ENCODE results near the gene BHLHE40.

The BHLHE40 gene

GRCh38 chr3:4972652-4973643, 6.3 kb upstream of the BHLHE40 start:
- H3K4me3 Mint-ChIP-seq, result peak overlapping the region; percentile 73
- peak; percentile 40 for ATAC-seq (ENCODE audit: low read depth)

GRCh38 chr3:4974154-4974553, 5.1 kb upstream of the BHLHE40 start:
- ATAC-seq (ENCODE audit: low read depth) (no peak), DNase-seq (ENCODE audit: low spot score in 2 of 2) (no peak)
- no peak overlapping the region for H3K4me3 Mint-ChIP-seq
- H3K27me3 Mint-ChIP-seq, result no peaks in the 10 kb centered on the region
- H3K9me3 Mint-ChIP-seq, result no peaks in the 10 kb centered on the region
- H3K36me3 Mint-ChIP-seq, result no peaks in the 10 kb centered on the region
- H3K4me1 Mint-ChIP-seq, result peaks cover 28% of the 10 kb centered on the region
- peak overlapping the region; percentile 73 for H3K27ac Mint-ChIP-seq

More at GRCh38 chr3:4972652-4973643, 6.3 kb upstream of the BHLHE40 start:
- Mint-ChIP-seq H3K27ac (peak overlapping the region; percentile 89), H3K36me3 (peaks cover 4% of the 10 kb centered on the region), H3K9me3 (peaks cover 5% of the 10 kb centered on the region), H3K4me1 (peaks cover 28% of the 10 kb centered on the region), H3K27me3 (no peaks in the 10 kb centered on the region)
- no peak for DNase-seq (ENCODE audit: low spot score in 2 of 2)

- H3K27me3 Mint-ChIP-seq, result no peaks in the 10 kb centered on the region
- H3K9me3 Mint-ChIP-seq, result no peaks in the 10 kb centered on the region
- ATAC-seq (ENCODE audit: low read depth) (no peak), DNase-seq (ENCODE audit: low spot score in 2 of 2) (no peak)
- H3K4me1 Mint-ChIP-seq, result peaks cover 25% of the 10 kb centered on the region
- peak overlapping the region; percentile 62 for H3K27ac Mint-ChIP-seq
- H3K36me3 Mint-ChIP-seq, result peaks cover 3% of the 10 kb centered on the region
- H3K4me3 Mint-ChIP-seq, result no peak overlapping the region
These were observed 3.1 kb upstream of the BHLHE40 start for GRCh38 chr3:4976109-4976508.

- Mint-ChIP-seq H3K27ac (peak overlapping the region; percentile 95), H3K4me1 (peaks cover 35% of the 10 kb centered on the region), H3K36me3 (peaks cover 9% of the 10 kb centered on the region), H3K9me3 (no peaks in the 10 kb centered on the region), H3K27me3 (no peaks in the 10 kb centered on the region), H3K4me3 (peak overlapping the region; percentile 99)
- ATAC-seq (ENCODE audit: low read depth) (no peak), DNase-seq (ENCODE audit: low spot score in 2 of 2) (peak in 1 of 2 donors; percentile 33)
These were observed 2.0 kb upstream of the BHLHE40 start for GRCh38 chr3:4977001-4977852.

GRCh38 chr3:4977853-4978203, 1.4 kb upstream of the BHLHE40 start:
- Mint-ChIP-seq H3K4me3 (peak overlapping the region; percentile 99), H3K27ac (peak overlapping the region; percentile 95), H3K4me1 (peaks cover 37% of the 10 kb centered on the region), H3K9me3 (no peaks in the 10 kb centered on the region), H3K36me3 (peaks cover 10% of the 10 kb centered on the region), H3K27me3 (no peaks in the 10 kb centered on the region)
- DNase-seq (ENCODE audit: low spot score in 2 of 2) (no peak), ATAC-seq (ENCODE audit: low read depth) (peak; percentile 3)

GRCh38 chr3:4978204-4978965, 852 bp upstream of the BHLHE40 start:
- DNase-seq (ENCODE audit: low spot score in 2 of 2) (peak; percentile 71 to 79), ATAC-seq (ENCODE audit: low read depth) (peak; percentile 53)
- H3K27me3 Mint-ChIP-seq, result no peaks in the 10 kb centered on the region
- H3K27ac Mint-ChIP-seq, result peak overlapping the region; percentile 95
- H3K36me3 Mint-ChIP-seq, result peaks cover 12% of the 10 kb centered on the region
- no peaks in the 10 kb centered on the region for H3K9me3 Mint-ChIP-seq
- H3K4me3 Mint-ChIP-seq, result peak overlapping the region; percentile 99
- H3K4me1 Mint-ChIP-seq, result peaks cover 33% of the 10 kb centered on the region

- H3K27ac Mint-ChIP-seq, result peak overlapping the region; percentile 95
- no peaks in the 10 kb centered on the region for H3K27me3 Mint-ChIP-seq
- H3K36me3 Mint-ChIP-seq, result peaks cover 15% of the 10 kb centered on the region
- DNase-seq (ENCODE audit: low spot score in 2 of 2) (peak; percentile 78 to 85), ATAC-seq (ENCODE audit: low read depth) (peak; percentile 58)
- peaks cover 36% of the 10 kb centered on the region for H3K4me1 Mint-ChIP-seq
- peak overlapping the region; percentile 99 for H3K4me3 Mint-ChIP-seq
- H3K9me3 Mint-ChIP-seq, result no peaks in the 10 kb centered on the region
These were observed 240 bp upstream of the BHLHE40 start for GRCh38 chr3:4978966-4979427.

GRCh38 chr3:4980229-4981203, 1.3 kb downstream of the BHLHE40 start:
- peaks cover 42% of the 10 kb centered on the region for H3K4me1 Mint-ChIP-seq
- H3K9me3 Mint-ChIP-seq, result no peaks in the 10 kb centered on the region
- peak; percentile 17 for ATAC-seq (ENCODE audit: low read depth)
- DNase-seq (ENCODE audit: low spot score in 2 of 2), result peak; percentile 92 to 96
- H3K4me3 Mint-ChIP-seq, result peak overlapping the region; percentile 99
- peak overlapping the region; percentile 95 for H3K27ac Mint-ChIP-seq
- H3K27me3 Mint-ChIP-seq, result no peaks in the 10 kb centered on the region
- peaks cover 15% of the 10 kb centered on the region for H3K36me3 Mint-ChIP-seq

- Mint-ChIP-seq H3K27ac (peak overlapping the region; percentile 95), H3K27me3 (no peaks in the 10 kb centered on the region), H3K9me3 (no peaks in the 10 kb centered on the region), H3K36me3 (peaks cover 15% of the 10 kb centered on the region), H3K4me3 (peak overlapping the region; percentile 88), H3K4me1 (peaks cover 49% of the 10 kb centered on the region)
- DNase-seq (ENCODE audit: low spot score in 2 of 2) (no peak), ATAC-seq (ENCODE audit: low read depth) (no peak)
These were observed 2.0 kb downstream of the BHLHE40 start for GRCh38 chr3:4981294-4981664.

GRCh38 chr3:4981665-4982494, 2.6 kb downstream of the BHLHE40 start:
- H3K4me3 Mint-ChIP-seq, result peak overlapping the region; percentile 88
- DNase-seq (ENCODE audit: low spot score in 2 of 2) (no peak), ATAC-seq (ENCODE audit: low read depth) (no peak)
- H3K27me3 Mint-ChIP-seq, result no peaks in the 10 kb centered on the region
- H3K4me1 Mint-ChIP-seq, result peaks cover 48% of the 10 kb centered on the region
- no peaks in the 10 kb centered on the region for H3K9me3 Mint-ChIP-seq
- H3K27ac Mint-ChIP-seq, result peak overlapping the region; percentile 95
- peaks cover 15% of the 10 kb centered on the region for H3K36me3 Mint-ChIP-seq

- DNase-seq (ENCODE audit: low spot score in 2 of 2), result no peak
- peaks cover 15% of the 10 kb centered on the region for H3K36me3 Mint-ChIP-seq
- peak overlapping the region; percentile 80 for H3K4me3 Mint-ChIP-seq
- peaks cover 44% of the 10 kb centered on the region for H3K4me1 Mint-ChIP-seq
- H3K9me3 Mint-ChIP-seq, result no peaks in the 10 kb centered on the region
- H3K27me3 Mint-ChIP-seq, result no peaks in the 10 kb centered on the region
- no peak for ATAC-seq (ENCODE audit: low read depth)
- peak overlapping the region; percentile 93 for H3K27ac Mint-ChIP-seq
These were observed 3.8 kb downstream of the BHLHE40 start for GRCh38 chr3:4982773-4983738.

Data from memory B cell (primary cell).